Parathyroid adenoma (tissue), 2 donors: ENCODE data around the gene RNF39.

ENCODE experiments used
- H2AFZ ChIP-seq: fragments of 300-600 bp; sonication (generic); one replicate; pipeline ENCODE4 v1.7.0; 2017; ENCODE audit warnings: antibody characterized with exemption, mild to moderate bottlenecking
- H3K27ac ChIP-seq: fragments of 300-600 bp; sonication (generic); one replicate; pipeline ENCODE4 v1.7.0; 2017
- H3K27me3 ChIP-seq: fragments of 300-600 bp; sonication (generic); one replicate; pipeline ENCODE4 v1.7.0; 2017; ENCODE audit warnings: low read length; ENCODE audit not compliant: control insufficient read depth, insufficient read depth
- H3K36me3 ChIP-seq: fragments of 300-600 bp; sonication (generic); one replicate; pipeline ENCODE4 v1.7.0; 2017; ENCODE audit warnings: low read length; ENCODE audit not compliant: control insufficient read depth, insufficient read depth
- H3K4me1 ChIP-seq: fragments of 300-600 bp; sonication (generic); one replicate; pipeline ENCODE4 v1.7.0; 2017; ENCODE audit warnings: control low read depth
- H3K4me2 ChIP-seq: fragments of 300-600 bp; sonication (generic); one replicate; pipeline ENCODE4 v1.7.0; 2017; ENCODE audit warnings: low read length
- H3K4me3 ChIP-seq: fragments of 300-600 bp; sonication (generic); one replicate; pipeline ENCODE4 v1.7.0; 2017; ENCODE audit warnings: low read depth, low read length
- H3K79me2 ChIP-seq: fragments of 300-600 bp; sonication (generic); one replicate; pipeline ENCODE4 v1.7.0; 2017; ENCODE audit warnings: control low read depth
- H3K9ac ChIP-seq: fragments of 300-600 bp; sonication (generic); one replicate; pipeline ENCODE4 v1.7.0; 2017; ENCODE audit warnings: mild to moderate bottlenecking
- H3K9me3 ChIP-seq: fragments of 300-600 bp; sonication (generic); one replicate; pipeline ENCODE4 v1.7.0; 2017; ENCODE audit warnings: low read length; ENCODE audit not compliant: control insufficient read depth
- TF ChIP-seq, protein P1 (sequence below): fragments of 300-600 bp; sonication (generic); IDR thresholded peaks from one replicate; pipeline ENCODE4 v1.7.0; 2017; ENCODE audit warnings: antibody characterized with exemption, mild to moderate bottlenecking
- donor health status: primary hyperparathyroidism.

The RNF39 gene

DNA sequence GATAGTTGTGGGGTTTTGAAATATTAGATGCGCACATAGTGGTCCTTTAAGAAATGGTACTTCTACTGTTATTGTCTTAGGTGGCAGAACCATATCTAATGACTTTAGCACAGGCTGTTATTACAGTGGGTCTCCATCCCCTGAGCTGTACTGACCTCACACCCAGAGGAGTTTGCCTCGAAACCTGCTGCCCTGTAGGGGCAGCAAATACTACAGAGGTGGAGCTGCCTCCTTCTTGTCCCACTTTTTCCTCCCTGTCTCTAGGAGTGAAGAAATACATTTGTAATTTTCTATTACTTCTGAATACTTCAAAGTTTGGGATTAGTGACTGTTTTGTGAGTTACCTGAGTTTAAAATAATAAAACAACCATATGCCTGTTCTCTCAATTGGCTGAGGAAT, 29.1 kb upstream of the RNF39 start:
- H3K27ac ChIP-seq = no peak overlapping the region
- H2AFZ ChIP-seq = no peak overlapping the region
- H3K4me3 ChIP-seq = no peak overlapping the region
- H3K79me2 ChIP-seq = no peaks in the 10 kb centered on the region
- no peak overlapping the region for H3K4me2 ChIP-seq
- TF ChIP-seq, protein P1, sequence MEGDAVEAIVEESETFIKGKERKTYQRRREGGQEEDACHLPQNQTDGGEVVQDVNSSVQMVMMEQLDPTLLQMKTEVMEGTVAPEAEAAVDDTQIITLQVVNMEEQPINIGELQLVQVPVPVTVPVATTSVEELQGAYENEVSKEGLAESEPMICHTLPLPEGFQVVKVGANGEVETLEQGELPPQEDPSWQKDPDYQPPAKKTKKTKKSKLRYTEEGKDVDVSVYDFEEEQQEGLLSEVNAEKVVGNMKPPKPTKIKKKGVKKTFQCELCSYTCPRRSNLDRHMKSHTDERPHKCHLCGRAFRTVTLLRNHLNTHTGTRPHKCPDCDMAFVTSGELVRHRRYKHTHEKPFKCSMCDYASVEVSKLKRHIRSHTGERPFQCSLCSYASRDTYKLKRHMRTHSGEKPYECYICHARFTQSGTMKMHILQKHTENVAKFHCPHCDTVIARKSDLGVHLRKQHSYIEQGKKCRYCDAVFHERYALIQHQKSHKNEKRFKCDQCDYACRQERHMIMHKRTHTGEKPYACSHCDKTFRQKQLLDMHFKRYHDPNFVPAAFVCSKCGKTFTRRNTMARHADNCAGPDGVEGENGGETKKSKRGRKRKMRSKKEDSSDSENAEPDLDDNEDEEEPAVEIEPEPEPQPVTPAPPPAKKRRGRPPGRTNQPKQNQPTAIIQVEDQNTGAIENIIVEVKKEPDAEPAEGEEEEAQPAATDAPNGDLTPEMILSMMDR = no peak
- H3K4me1 ChIP-seq = peaks cover 8% of the 10 kb centered on the region
- H3K9ac ChIP-seq = no peak overlapping the region
- no peaks in the 10 kb centered on the region for H3K36me3 ChIP-seq
- no peaks in the 10 kb centered on the region for H3K9me3 ChIP-seq
- H3K27me3 ChIP-seq = no peaks in the 10 kb centered on the region

DNA sequence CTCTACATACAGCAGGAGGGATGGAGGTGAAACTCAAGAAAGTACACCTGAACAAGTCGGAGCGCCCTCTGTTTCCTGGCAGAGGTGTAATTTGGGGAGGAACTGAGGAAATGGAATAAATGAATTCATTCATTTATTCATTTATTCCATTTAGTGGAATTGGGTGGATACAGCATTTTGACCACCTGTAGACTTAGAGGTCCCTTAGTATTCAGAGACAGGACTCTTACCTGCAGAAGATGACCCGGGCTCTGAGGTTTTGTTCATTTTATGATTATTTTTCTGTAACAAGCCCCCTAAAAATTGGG, 28.3 kb upstream of the RNF39 start:
- Histone ChIP-seq H3K9ac (no peak overlapping the region), H3K27me3 (no peaks in the 10 kb centered on the region), H3K79me2 (no peaks in the 10 kb centered on the region), H3K4me2 (peak overlapping the region; percentile 87), H3K36me3 (no peaks in the 10 kb centered on the region), H3K4me1 (peaks cover 8% of the 10 kb centered on the region), H2AFZ (peak overlapping the region; percentile 75), H3K9me3 (no peaks in the 10 kb centered on the region), H3K27ac (no peak overlapping the region), H3K4me3 (peak overlapping the region; percentile 51)
- TF ChIP-seq, protein P1 = no peak

DNA sequence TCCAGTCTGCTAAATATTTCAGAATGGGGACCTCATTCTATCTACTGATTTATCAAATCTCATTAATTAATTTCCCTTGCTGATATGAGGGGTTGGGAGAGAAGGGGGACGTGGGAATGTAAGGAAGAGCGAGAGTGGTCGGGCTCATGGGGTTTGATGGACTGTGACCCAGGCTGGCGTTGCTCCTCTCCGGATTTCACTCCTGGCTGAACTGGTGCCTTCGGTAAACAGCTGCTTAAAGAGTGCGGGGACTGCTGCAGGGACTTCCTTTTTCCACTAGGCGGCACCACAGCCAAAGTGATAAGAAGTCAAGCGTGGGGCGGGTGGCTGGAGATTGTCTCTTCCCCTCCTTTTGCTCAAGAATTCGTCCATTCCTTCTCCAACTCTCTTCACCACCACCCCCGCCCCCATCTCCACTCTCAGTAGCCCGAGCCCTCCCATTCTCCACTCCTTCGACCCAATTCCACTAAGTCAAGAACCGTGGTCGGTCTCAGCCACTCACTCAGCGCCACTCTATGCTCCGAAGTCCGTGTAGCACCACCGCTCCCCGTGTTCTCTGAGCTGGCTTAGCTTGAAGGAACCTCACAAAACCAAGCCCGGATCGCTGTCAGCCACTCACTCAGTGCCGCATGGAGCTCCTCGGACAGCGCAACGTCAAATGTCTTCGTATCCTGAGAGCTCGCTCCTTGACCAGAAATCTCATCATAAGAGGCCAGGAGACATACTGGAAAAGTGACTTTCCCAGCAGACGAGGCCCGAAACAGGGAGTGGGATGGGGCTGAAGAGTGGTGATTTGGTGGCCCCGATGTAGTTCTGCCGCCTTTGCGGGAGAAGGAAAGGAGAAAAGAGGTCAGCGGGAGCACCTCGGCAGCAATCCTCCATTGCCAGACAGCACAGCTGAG, 27.7 kb upstream of the RNF39 start:
- H3K4me2 ChIP-seq = peak overlapping the region; percentile 87
- no peaks in the 10 kb centered on the region for H3K9me3 ChIP-seq
- H3K27me3 ChIP-seq = no peaks in the 10 kb centered on the region
- no peaks in the 10 kb centered on the region for H3K79me2 ChIP-seq
- H3K9ac ChIP-seq = no peak overlapping the region
- H2AFZ ChIP-seq = peak overlapping the region; percentile 75
- peak overlapping the region; percentile 51 for H3K4me3 ChIP-seq
- no peak overlapping the region for H3K27ac ChIP-seq
- H3K4me1 ChIP-seq = peaks cover 8% of the 10 kb centered on the region
- TF ChIP-seq, protein P1 = peak; percentile 89
- H3K36me3 ChIP-seq = no peaks in the 10 kb centered on the region

DNA sequence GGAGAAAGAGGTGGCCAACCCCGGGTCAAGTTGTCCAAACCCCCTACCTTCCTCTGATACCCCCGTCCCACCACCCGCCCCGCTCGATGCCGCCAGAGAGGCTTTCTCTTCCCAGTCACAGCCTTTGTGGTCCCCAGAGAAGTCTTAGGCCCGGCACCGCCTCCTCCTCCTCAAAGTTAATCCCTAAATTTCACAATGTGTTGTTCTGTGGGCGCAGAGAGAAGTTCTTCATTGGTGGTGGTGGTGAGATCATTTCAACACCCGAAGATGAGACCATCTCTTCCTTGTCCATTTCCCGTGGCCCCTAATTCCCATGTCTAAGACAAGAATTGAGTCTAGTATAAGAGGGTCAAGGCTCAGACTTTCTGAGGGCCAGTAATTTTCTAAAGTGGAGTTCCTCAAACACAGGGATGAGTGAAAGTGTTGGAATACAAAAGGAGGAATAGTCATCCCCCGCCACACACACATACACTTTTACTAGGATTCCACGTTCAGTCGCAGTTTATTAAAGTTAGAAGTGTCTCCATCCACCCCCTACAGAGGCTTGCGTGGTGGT, 26.9 kb upstream of the RNF39 start:
- H3K4me1 ChIP-seq = peaks cover 8% of the 10 kb centered on the region
- H3K27me3 ChIP-seq = no peaks in the 10 kb centered on the region
- peak overlapping the region; percentile 75 for H2AFZ ChIP-seq
- H3K4me3 ChIP-seq = peak overlapping the region; percentile 51
- no peaks in the 10 kb centered on the region for H3K9me3 ChIP-seq
- H3K4me2 ChIP-seq = peak overlapping the region; percentile 94
- peak overlapping the region; percentile 3 for H3K27ac ChIP-seq
- no peak overlapping the region for H3K9ac ChIP-seq
- TF ChIP-seq, protein P1 = no peak
- H3K36me3 ChIP-seq = no peaks in the 10 kb centered on the region
- H3K79me2 ChIP-seq = no peaks in the 10 kb centered on the region
